Uterus (tissue), 2 donors: Measurements from ENCODE around the gene NAV2.

Experiments used
- POLR2A ChIP-seq, 2 donors: fragments of 450-650 bp; IDR thresholded peaks; one replicate each; pipeline ENCODE4 v1.6.1; 2016; ENCODE audit warnings: antibody characterized with exemption in 2 of 2, mild to moderate bottlenecking in 1 of 2, moderate library complexity in 1 of 2
- TF ChIP-seq, protein P1 (sequence below), 4 experiments: fragments of 200-600 bp in 2 of 4; fragments of 450-650 bp in 2 of 4; sonication (generic) in 2 of 4; IDR thresholded peaks; one replicate each; pipeline ENCODE4 v1.5.1; 2016 to 2019; ENCODE audit warnings: antibody characterized with exemption in 4 of 4, mild to moderate bottlenecking in 2 of 4, moderate library complexity in 1 of 4

DNA sequence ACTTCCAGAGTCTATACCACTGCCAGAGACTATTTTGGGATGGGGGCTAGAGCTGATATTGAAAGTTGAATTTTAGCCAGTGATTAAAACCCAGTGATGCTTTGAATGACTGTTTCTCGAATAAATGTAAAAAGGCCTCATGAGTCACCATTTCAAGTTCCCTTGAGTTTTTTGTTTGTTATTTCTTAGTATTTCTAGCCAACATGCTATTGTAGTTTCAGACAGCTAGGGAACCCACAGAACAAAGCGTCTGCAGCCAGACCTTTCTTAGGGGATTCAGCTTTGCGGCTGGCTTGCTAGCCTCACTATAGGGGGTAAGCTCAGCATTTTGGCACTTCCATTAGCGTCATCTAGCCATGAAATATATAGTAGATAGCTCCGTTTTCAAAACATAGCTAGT lies 381.1 kb downstream of the NAV2 start:
- TF ChIP-seq, protein P1, sequence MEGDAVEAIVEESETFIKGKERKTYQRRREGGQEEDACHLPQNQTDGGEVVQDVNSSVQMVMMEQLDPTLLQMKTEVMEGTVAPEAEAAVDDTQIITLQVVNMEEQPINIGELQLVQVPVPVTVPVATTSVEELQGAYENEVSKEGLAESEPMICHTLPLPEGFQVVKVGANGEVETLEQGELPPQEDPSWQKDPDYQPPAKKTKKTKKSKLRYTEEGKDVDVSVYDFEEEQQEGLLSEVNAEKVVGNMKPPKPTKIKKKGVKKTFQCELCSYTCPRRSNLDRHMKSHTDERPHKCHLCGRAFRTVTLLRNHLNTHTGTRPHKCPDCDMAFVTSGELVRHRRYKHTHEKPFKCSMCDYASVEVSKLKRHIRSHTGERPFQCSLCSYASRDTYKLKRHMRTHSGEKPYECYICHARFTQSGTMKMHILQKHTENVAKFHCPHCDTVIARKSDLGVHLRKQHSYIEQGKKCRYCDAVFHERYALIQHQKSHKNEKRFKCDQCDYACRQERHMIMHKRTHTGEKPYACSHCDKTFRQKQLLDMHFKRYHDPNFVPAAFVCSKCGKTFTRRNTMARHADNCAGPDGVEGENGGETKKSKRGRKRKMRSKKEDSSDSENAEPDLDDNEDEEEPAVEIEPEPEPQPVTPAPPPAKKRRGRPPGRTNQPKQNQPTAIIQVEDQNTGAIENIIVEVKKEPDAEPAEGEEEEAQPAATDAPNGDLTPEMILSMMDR (IDR thresholded peaks at IDR 0.05), result no peak
- TF ChIP-seq POLR2A (IDR thresholded peaks at IDR 0.05), result no peak
